Measurements from ENCODE around the gene KRTAP9-9.

- no peak for TF ChIP-seq CTCF (IDR thresholded peaks at IDR 0.05)
- no peak for TF ChIP-seq ATF3 (CRISPR knock-in tag; conservative IDR thresholded peaks at IDR 0.05)
- no peak for TF ChIP-seq ZNF232 (CRISPR knock-in tag; IDR thresholded peaks at IDR 0.05)
- TF ChIP-seq NFYB (CRISPR knock-in tag; conservative IDR thresholded peaks at IDR 0.05; ENCODE audit: low read depth), result no peak
- no peak for TF ChIP-seq ELF4 (CRISPR knock-in tag; IDR thresholded peaks at IDR 0.05; ENCODE audit: low read depth)
- TF ChIP-seq TCF7 (CRISPR knock-in tag; IDR thresholded peaks at IDR 0.05; ENCODE audit: low read depth), result no peak
- no peak for TF ChIP-seq ATF2 (CRISPR knock-in tag; IDR thresholded peaks at IDR 0.05; ENCODE audit: borderline replicate concordance, low read depth)
- no peak for TF ChIP-seq CDX4 (CRISPR knock-in tag; IDR thresholded peaks at IDR 0.05; ENCODE audit: borderline replicate concordance)
- no peak for TF ChIP-seq GABPB1 (CRISPR knock-in tag; IDR thresholded peaks at IDR 0.05)
These were observed 31.9 kb downstream of the KRTAP9-9 start for GRCh38 chr17:41287050-41287449.

Measured in WTC11 (cell line).